GM15510 (cell line): Measurements from ENCODE around the gene IDH3B.

Experiments used
- POLR2A ChIP-seq: IDR thresholded peaks from 3 replicates; pipeline ENCODE4 v1.6.1; 2011; ENCODE audit warnings: borderline replicate concordance; ENCODE audit not compliant: insufficient read length; ENCODE audit errors: extremely low read depth

IDH3B gene

GRCh38 chr20:2688041-2688591 is 24.1 kb upstream of the IDH3B start:
- no peak for TF ChIP-seq POLR2A

GRCh38 chr20:2687514-2687913 is 23.5 kb upstream of the IDH3B start:
- TF ChIP-seq POLR2A = no peak

- TF ChIP-seq POLR2A = no peak
Observed at GRCh38 chr20:2680046-2680445, 16.0 kb upstream of the IDH3B start.

- TF ChIP-seq POLR2A = no peak
Observed at GRCh38 chr20:2673453-2673852, 9.4 kb upstream of the IDH3B start.

GRCh38 chr20:2672446-2672845 is 8.4 kb upstream of the IDH3B start:
- no peak for TF ChIP-seq POLR2A

GRCh38 chr20:2671977-2672376 is 8.0 kb upstream of the IDH3B start:
- no peak for TF ChIP-seq POLR2A

GRCh38 chr20:2663364-2663886 is 591 bp downstream of the IDH3B start:
- TF ChIP-seq POLR2A = no peak

GRCh38 chr20:2659547-2659946 is 4.5 kb downstream of the IDH3B start:
- no peak for TF ChIP-seq POLR2A

GRCh38 chr20:2658414-2659354 is 5.3 kb downstream of the IDH3B start:
- no peak for TF ChIP-seq POLR2A

GRCh38 chr20:2657674-2658073 is 6.3 kb downstream of the IDH3B start:
- TF ChIP-seq POLR2A = no peak

GRCh38 chr20:2657241-2657640 is 6.8 kb downstream of the IDH3B start:
- TF ChIP-seq POLR2A = no peak

GRCh38 chr20:2656471-2657117 is 7.4 kb downstream of the IDH3B start:
- TF ChIP-seq POLR2A = no peak

- TF ChIP-seq POLR2A = no peak
Observed at GRCh38 chr20:2655331-2656116, 8.5 kb downstream of the IDH3B start.

GRCh38 chr20:2654831-2655230 is 9.2 kb downstream of the IDH3B start:
- no peak for TF ChIP-seq POLR2A

- TF ChIP-seq POLR2A = no peak
Observed at GRCh38 chr20:2654384-2654822, 9.6 kb downstream of the IDH3B start.

- TF ChIP-seq POLR2A = no peak
Observed at GRCh38 chr20:2653556-2654383, 10.2 kb downstream of the IDH3B start.
